Endothelial cell (in vitro differentiated cells): Measurements from ENCODE around the gene MDFIC. TPM values are rescaled to one million over a fixed set of nuclear protein-coding genes. Genes with fewer than 3 reads are reported as not detected.

Experiments used
- DNase-seq: peaks from one replicate; pipeline ENCODE4 v3.0.0; 2021; ENCODE audit warnings: low spot score
- H3K27ac Mint-ChIP-seq: one replicate; pipeline ENCODE4 v1.8.0; 2021; ENCODE audit warnings: mixed read lengths, inconsistent platforms; ENCODE audit not compliant: unreplicated experiment
- H3K27me3 Mint-ChIP-seq: one replicate; pipeline ENCODE4 v1.8.0; 2021; ENCODE audit warnings: mild to moderate bottlenecking, moderate library complexity, mixed read lengths, inconsistent platforms; ENCODE audit not compliant: unreplicated experiment
- H3K36me3 Mint-ChIP-seq: one replicate; pipeline ENCODE4 v1.8.0; 2021; ENCODE audit warnings: mild to moderate bottlenecking, low read depth, mixed read lengths, inconsistent platforms; ENCODE audit not compliant: unreplicated experiment
- H3K4me1 Mint-ChIP-seq: one replicate; pipeline ENCODE4 v1.8.0; 2021; ENCODE audit warnings: mild to moderate bottlenecking, mixed read lengths, inconsistent platforms; ENCODE audit not compliant: unreplicated experiment
- H3K4me3 Mint-ChIP-seq: one replicate; pipeline ENCODE4 v1.8.0; 2021; ENCODE audit warnings: mild to moderate bottlenecking, mixed read lengths, inconsistent platforms; ENCODE audit not compliant: unreplicated experiment
- H3K9me3 Mint-ChIP-seq: one replicate; pipeline ENCODE4 v1.8.0; 2021; ENCODE audit warnings: mixed read lengths, inconsistent platforms; ENCODE audit not compliant: unreplicated experiment
- total RNA-seq: library from RNA; stranded (reverse); fragmentation: NEBNext Ultra II Directional; extraction: Animal tissue kit (Norgen Biotek cat#: 25700); gene quantifications from one replicate; pipeline ENCODE4 v1.2.1, GENCODE V29; 2021; ENCODE audit not compliant: unreplicated experiment
- TF ChIP-seq, protein P1 (sequence below): fragments of 200-600 bp; sonication (generic); IDR thresholded peaks from one replicate; pipeline ENCODE4 v1.5.0; 2021; ENCODE audit warnings: antibody characterized with exemption; ENCODE audit not compliant: unreplicated experiment

Gene MDFIC
- total RNA-seq, 1 donor from 2014 or later, result 22.3 TPM

DNA sequence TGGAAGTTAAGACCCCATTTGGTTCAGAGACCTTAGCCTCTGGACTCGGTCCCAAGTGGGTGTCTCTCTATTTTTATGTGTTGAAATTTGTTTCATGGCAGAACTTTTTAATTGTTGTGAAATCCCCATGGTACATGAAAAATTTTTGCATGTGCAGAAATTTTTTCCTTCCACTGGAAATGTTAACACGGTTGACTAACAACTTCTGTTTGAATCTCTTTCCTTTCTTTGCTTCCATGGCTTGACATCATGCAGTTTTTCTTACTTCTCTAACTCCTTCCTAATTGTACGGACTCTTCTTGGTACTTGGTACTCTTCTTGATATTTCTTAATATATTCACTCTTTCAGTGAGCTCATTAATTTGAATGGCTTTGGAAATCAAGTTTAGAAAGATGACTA, 18.3 kb downstream of the MDFIC start:
- Mint-ChIP-seq H3K27ac (no peak overlapping the region), H3K27me3 (peaks cover 1% of the 10 kb centered on the region), H3K36me3 (no peaks in the 10 kb centered on the region), H3K4me3 (no peak overlapping the region), H3K9me3 (no peaks in the 10 kb centered on the region), H3K4me1 (peaks cover 24% of the 10 kb centered on the region)
- TF ChIP-seq, protein P1, sequence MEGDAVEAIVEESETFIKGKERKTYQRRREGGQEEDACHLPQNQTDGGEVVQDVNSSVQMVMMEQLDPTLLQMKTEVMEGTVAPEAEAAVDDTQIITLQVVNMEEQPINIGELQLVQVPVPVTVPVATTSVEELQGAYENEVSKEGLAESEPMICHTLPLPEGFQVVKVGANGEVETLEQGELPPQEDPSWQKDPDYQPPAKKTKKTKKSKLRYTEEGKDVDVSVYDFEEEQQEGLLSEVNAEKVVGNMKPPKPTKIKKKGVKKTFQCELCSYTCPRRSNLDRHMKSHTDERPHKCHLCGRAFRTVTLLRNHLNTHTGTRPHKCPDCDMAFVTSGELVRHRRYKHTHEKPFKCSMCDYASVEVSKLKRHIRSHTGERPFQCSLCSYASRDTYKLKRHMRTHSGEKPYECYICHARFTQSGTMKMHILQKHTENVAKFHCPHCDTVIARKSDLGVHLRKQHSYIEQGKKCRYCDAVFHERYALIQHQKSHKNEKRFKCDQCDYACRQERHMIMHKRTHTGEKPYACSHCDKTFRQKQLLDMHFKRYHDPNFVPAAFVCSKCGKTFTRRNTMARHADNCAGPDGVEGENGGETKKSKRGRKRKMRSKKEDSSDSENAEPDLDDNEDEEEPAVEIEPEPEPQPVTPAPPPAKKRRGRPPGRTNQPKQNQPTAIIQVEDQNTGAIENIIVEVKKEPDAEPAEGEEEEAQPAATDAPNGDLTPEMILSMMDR, result no peak
- DNase-seq, result no peak

DNA sequence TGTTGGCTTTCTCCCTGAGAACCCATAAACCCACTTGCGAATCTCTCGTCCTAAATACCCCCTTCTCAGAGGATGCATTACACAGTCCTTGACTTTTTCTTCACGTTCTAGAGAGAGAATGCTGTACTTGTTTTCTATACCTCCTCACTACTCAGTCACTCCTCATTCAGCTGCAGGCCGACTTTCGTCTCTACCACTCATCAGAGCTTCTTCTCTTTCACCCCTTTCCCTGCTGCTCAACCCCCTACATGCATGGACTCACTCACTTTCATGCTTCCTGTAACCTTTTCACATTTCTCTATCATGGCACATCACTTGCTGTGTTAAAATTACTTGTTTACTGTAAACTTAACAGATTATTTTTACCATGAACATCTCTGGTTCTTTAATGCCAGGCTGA, 19.8 kb downstream of the MDFIC start:
- Mint-ChIP-seq H3K4me3 (no peak overlapping the region), H3K4me1 (peaks cover 11% of the 10 kb centered on the region), H3K27me3 (peaks cover 1% of the 10 kb centered on the region), H3K27ac (no peak overlapping the region), H3K9me3 (no peaks in the 10 kb centered on the region), H3K36me3 (no peaks in the 10 kb centered on the region)
- DNase-seq, result no peak
- TF ChIP-seq, protein P1, result no peak

DNA sequence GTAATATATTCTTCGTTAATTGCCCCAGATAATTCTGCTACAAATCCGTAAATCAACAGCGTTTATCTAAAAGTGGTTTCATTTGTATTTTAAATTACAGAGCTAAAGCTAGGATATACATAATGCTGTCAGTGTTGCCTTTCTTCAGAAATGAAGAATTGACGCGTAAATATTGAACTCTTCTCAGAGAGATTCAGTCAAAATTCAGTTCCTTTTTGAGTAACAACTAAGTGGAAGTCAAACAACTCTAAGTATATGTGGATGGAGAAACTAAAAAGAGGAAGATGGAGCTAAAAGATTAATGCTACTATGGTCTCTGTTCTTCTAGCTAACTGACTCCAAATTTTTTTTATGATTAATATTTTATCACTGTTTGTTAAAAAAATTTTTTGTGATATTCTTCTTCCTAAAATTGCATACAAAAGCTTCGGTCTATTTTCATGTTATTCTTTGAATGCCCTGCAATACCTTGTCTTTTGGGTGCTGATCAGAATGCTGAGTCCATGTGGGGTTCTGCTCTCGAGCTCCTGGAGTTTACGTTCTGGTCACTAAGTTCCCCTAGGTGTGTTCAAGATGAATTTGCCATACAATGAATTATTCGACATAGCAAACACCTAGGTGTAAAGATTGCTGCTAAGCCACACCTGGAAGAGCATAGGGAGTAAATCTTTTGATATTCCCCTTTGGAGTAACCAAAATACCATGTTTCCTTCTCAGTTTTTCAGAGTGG, 20.7 kb downstream of the MDFIC start:
- peaks cover 1% of the 10 kb centered on the region for H3K27me3 Mint-ChIP-seq
- no peak overlapping the region for H3K27ac Mint-ChIP-seq

DNA sequence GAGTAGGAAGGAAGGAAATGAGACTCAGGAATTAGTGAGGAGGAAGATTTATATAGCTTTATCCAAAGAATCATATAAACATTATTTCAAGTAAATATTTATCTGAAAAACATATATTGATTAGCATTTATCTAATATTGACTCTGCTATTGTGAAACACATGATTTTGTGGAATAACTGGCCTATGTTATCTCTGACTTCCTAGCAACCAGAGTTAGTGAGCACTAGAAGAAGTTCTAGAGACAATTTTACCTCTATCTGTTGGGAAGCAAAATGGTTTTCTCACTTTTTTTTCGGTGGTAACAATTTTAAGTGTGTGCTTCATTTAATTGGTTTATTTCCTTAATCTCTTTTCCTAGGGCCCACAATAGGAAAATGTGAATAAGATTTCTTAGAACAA, 21.6 kb downstream of the MDFIC start:
- H3K4me3 Mint-ChIP-seq, result no peak overlapping the region
- peaks cover 1% of the 10 kb centered on the region for H3K27me3 Mint-ChIP-seq
- H3K27ac Mint-ChIP-seq, result no peak overlapping the region
- no peaks in the 10 kb centered on the region for H3K36me3 Mint-ChIP-seq
- TF ChIP-seq, protein P1, result no peak
- DNase-seq, result no peak
- peaks cover 6% of the 10 kb centered on the region for H3K4me1 Mint-ChIP-seq
- H3K9me3 Mint-ChIP-seq, result no peaks in the 10 kb centered on the region

More for the DNA sequence above, 20.7 kb downstream of the MDFIC start:
- Mint-ChIP-seq H3K36me3 (no peaks in the 10 kb centered on the region), H3K4me1 (peaks cover 7% of the 10 kb centered on the region), H3K9me3 (no peaks in the 10 kb centered on the region), H3K4me3 (no peak overlapping the region)
- no peak for DNase-seq
- TF ChIP-seq, protein P1, result no peak

DNA sequence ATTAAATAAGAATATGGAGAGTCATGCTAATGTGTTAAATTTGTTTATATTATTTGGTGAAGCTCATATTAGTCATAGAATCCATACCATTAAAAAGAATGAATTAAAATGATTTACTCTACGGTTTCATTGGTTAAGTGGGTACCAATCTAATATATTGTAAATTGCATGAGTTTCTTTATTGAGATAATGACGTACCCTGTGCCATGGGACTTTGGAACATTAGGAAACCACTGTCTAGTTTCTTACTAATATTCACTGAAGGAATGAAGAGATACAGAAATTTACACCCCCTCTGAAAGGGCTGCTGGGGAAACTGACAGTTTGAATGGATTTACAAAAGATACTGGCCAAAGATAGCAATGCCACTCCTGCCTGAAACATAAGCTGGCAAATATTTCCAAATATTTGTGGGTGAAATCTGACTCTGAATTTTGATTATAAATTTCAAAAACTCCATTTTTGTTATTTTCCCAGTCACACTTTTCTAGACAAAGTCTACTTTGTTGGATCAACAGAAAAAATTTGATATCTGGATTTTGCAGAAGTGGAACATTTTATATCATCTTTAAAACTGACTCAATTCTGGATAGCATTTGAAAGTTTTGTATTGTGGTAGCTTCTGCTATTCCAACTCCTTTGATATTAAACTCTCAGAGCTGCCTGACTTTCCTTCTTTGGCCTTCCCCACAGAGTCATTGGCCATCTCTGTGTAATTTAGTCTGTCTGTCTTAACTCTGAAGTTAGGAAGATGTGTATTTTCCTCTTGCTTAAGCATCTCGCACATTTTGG, 22.3 kb downstream of the MDFIC start:
- Mint-ChIP-seq H3K9me3 (no peaks in the 10 kb centered on the region), H3K4me3 (no peak overlapping the region), H3K27ac (no peak overlapping the region), H3K36me3 (no peaks in the 10 kb centered on the region), H3K27me3 (peaks cover 1% of the 10 kb centered on the region), H3K4me1 (peaks cover 6% of the 10 kb centered on the region)
- TF ChIP-seq, protein P1, result no peak
- no peak for DNase-seq
